Stimulated activated CD4-positive, alpha-beta T cell treated with anti-CD3 and anti-CD28 coated beads, TNF-alpha, amount 100 ng/mL, for 1 hour (primary cell): ENCODE measurements around the gene ADAM20.
"Not testable (repeated sequence)": the region's sequence is repeated elsewhere in the genome, so short reads cannot be mapped to it uniquely, and the experiment has no call there.

ENCODE experiments used
- DNase-seq, 3 donors: peaks; one replicate each; pipeline ENCODE4 v3.0.0-alpha.2; 2020; ENCODE audit warnings: low read depth in 3 of 3, low spot score in 1 of 3

The ADAM20 gene

DNA sequence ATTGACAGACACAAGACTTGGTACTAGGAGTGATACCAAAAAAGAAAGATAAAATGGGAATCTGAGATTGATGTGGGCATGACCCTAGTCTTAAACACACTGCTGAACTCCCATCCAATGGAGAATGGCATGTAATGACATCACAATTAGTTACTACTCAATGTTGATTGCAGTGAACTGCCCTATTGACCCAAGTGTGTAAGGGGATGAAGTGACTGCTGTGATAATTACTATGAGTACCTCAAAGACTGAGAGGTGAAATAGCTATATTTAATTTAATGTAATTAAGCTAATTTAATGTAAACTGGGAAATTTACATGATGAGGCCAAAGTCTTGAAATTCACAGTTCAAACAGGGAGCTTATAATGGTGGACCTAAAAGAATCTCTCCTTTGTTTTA is at the start of gene ADAM20:
TSS of gene ADAM20 (minus strand) at position 101 of the 400 bp plus-strand sequence. CDS start 10,247 bp downstream, outside the sequence.
- no peak for DNase-seq

GRCh38 chr14:70576891-70577290 is 42.1 kb upstream of the ADAM20 start:
- no peak for DNase-seq

DNA sequence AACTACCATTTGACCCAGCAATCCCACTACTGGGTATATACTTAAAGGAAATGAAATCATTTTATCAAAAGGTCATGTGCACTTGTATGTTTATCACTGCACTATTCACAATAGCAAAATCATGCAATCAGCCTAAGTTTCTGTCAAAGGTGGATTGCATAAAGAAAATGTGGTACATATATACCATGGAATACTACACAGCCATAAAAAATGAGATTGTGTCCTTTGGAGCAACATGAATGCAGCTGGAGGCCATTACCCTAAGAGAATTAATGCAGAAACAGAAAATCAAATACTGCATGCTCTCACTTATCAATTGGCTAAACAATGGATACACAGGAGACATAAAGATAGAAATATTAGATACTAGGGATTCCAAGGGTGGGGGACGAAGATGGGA is 38.2 kb upstream of the ADAM20 start:
- DNase-seq, result no peak

- no peak for DNase-seq
These were observed 36.3 kb upstream of the ADAM20 start for GRCh38 chr14:70571139-70571538.

GRCh38 chr14:70567791-70568190 is 33.0 kb upstream of the ADAM20 start:
- DNase-seq, result no peak

GRCh38 chr14:70563869-70564268 is 29.1 kb upstream of the ADAM20 start:
- no peak for DNase-seq

GRCh38 chr14:70563417-70563816 is 28.6 kb upstream of the ADAM20 start:
- no peak for DNase-seq

- DNase-seq, result no peak
These were observed 23.6 kb upstream of the ADAM20 start for GRCh38 chr14:70558356-70558755.

- DNase-seq, result no peak
These were observed 21.1 kb upstream of the ADAM20 start for GRCh38 chr14:70555890-70556289.

- DNase-seq, result no peak
These were observed 3.3 kb upstream of the ADAM20 start for GRCh38 chr14:70538087-70538486.

DNA sequence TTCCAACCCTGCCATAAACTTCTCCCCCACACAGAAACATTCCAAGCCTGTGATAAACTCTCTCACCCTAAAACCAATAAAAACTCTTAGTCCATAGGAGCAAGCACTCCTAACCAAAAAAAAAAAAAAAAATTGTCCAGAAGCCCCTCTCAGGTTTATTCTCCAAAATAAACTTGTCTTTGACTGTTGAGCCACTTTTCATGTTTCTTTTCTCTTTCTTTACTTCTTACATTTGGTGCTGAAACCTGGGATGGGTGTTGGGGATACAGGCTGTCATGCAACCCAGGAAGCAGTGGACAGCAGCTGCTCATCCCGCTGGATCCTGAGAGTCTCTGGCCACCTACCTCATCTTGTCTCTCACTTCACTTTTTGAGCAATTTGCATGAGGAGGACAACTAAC is 2.0 kb upstream of the ADAM20 start:
- no peak for DNase-seq

DNA sequence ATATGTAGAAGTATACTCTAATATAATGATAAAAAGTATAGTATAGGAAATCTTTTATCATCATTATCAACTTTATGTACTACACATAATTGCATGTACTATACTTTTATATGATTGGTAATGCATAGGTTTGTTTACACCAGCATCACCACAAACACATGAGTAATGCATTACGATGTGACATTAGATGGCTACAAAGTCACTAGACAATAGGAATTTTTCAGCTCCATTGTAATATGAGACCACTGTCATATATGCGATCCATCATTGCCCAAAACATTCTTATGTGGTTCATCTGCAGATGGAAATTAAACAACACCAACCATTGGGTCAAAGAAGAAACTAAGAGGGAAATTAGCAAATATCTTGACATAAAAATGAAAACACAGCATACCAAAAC is 4.4 kb downstream of the ADAM20 start:
- no peak for DNase-seq

DNA sequence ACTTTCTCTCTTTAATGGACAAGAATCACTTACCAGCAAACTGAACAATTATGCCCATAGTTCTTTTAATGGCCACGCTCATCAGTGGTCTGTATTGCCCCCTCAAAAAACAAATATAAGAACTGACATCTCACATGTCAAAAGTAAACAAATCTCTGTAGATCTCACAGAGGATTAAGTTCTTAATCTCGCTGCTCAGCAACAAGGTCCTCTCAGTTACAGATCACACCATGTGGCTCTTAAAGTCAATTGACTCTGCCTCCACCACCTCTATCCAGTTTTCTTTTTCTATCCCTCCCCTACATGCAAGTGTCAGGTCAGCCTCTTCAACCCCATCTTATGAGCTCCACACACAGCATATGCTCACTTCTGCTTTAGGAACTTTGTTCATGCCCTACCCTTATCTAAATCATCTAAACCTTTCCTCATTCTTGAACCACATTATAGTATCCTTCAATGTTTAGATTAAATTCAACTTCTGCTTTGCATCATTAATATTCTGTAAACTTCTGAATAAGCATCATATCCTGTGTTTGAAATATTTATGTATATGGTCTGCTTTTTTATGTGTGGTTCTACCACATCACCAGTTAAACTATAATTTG is 7.2 kb downstream of the ADAM20 start:
- DNase-seq, result no peak

DNA sequence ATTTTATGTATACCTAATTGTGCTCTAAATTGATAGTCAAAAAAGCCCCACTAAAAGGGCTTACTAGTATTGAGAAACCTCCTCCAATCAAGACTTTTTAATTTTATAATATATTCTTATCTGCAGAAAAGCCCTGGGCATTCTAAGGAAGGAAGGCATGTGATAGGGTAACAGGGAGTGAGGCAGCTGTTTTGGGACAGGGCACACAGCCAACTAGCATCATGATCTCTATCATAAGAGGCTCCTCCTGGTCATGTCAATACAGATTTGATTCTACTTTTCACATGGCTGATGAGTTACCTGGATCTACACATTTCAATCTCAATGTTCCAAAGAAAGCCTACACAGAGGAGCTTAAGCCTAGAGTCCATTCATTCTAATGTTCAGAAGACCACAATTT is 9.1 kb downstream of the ADAM20 start:
- DNase-seq, result no peak

GRCh38 chr14:70515811-70516210 is 19.0 kb downstream of the ADAM20 start:
- DNase-seq, result no peak

DNA sequence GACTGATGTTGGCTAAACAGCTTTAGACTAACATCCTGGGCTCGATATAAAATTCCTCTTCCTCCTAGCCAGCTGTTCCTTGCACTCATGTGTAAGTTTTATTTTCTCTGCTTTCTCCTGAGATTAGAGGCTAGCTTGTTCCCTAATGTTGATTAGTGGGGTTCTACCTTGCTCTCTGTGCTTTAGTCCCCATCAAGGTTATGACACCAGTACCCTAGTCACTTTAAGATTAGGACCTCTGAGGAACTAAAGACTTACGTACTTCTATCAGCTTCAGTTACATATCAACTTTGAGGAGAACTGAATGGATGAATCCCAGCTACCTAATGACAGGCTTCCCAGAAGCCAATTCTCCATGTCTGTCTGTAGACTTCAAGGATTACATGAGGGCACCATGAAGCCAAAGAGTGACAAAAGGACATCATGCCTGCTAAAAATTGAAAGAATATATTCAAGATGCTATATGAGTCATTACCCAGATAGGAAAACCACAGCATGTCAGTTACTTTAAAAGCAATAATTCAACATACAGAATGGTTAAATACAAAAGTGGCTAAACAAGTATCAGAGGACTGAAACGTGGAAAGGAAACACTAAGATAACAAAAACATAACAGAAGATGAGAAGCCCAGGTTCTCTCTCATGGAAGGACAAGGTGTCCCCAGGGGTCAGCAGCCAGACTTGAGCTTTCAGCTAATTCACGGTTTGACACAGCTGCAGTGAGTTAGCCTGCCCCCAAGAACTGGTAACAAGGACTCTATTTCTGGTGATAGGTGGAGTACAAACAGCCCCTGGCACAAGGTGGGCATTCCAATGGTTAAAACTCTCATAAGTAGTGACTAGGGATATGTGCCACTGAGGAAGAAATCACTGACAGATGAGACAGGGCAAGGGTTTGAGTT is 20.4 kb downstream of the ADAM20 start:
- DNase-seq, result no peak

DNA sequence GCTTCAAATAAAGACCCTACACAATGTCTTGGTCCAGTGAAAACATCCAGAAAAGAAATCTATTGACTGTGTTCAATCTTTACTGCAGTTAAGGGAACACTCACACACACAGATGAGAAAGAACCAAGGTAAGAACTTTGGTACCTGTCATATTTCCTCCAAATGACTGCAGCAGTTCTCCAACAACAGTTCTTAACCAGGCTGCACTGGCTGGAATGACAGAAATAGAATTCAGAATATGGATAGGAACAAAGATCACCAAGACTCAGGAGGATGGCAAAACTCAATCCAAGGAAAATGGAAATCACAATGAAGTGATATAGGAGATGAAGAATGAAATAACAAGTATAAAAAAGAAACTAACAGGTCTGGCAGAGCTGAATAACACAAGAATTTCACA is 36.6 kb downstream of the ADAM20 start:
- DNase-seq, result no peak

DNA sequence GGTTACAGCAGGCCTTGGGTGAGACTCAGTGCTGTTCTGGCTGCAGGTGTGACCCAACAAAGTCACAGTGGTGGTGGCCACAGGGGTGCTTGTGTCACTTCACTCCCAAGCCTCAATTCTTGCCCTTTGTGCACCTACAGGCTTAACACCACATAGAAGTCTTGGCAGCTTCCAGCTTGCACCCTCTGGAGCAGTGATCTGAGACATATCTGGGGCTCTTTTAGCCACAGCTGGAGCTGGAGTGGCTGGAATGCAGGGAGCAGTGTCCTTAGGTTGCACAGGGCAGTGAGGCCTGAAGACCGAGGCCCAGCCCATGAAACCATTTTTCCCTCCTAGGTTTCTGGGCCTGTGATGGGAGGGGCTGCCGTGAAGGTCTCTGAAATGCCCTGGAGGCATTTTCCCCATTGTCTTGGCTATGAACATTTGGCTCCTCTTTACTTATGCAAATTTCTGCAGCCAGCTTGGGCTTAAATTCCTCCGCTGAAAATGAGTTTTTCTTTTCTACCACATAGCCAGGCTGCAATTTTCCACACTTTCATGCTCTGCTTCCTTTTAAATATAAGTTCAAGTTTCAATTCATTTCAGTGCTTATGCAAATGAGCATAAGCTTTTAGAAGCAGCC is 45.1 kb downstream of the ADAM20 start:
- DNase-seq, result no peak

DNA sequence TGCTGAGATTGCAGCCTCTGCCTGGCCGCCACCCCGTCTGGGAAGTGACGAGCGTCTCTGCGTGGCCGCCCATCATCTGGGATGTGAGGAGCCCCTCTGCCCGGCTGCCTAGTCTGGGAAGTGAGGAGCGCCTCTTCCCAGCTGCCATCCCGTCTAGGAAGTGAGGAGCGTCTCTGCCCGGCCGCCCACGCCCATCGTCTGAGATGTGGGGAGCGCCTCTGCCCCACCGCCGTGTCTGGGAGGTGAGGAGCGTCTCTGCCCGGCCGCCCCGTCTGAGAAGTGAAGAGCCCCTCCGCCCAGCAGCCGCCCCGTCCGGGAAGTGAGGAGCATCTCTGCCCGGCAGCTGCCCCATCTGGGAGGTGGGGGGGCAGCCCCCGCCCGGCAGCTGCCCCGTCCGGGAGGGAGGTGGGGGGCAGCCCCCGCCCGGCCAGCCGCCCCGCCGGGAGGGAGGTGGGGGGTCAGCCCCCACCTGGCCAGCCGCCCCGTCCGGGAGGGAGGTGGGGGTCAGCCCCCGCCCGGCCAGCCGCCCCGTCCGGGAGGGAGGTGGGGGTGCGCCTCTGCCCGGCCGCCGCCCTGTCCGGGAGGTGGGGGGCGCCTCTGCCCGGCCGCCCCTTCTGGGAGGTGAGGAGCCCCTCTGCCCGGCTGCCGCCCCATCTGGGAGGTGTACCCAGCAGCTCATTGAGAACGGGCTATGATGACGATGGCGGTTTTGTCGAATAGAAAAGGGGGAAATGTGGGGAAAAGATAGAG is 57.3 kb downstream of the ADAM20 start:
- not testable (repeated sequence) for DNase-seq

DNA sequence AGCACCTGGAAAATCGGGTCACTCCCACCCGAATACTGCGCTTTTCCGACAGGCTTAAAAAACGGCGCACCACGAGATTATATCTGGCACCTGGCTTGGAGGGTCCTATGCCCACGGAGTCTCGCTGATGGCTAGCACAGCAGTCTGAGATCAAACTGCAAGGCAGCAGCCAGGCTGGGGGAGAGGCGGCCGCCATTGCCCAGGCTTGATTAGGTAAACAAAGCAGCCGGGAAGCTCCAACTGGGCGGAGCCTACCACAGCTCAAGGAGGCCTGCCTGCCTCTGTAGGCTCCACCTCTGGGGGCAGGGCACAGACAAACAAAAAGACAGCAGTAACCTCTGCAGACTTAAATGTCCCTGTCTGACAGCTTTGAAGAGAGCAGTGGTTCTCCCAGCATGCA is 59.3 kb downstream of the ADAM20 start:
- DNase-seq, result not testable (repeated sequence)

DNA sequence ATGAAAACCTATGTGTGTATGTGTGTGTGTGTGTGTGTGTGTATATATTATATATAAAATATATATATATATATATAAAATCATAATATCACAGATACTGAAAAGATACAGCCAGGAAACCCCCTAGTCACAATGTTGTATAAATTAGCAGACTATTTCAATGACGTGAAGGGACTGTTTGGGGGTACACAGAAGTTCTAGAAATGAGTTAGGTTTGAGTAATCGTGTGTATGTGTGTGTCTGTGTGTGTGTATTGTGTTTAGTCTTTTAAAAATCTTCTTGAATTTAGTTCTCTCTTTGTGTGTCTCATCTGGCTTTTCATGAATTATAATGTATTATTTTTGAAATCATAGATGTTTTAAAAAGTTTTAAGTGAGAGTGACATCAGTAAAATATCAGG is 61.0 kb downstream of the ADAM20 start:
- DNase-seq, result no peak
